Measurements from ENCODE around the gene TUT7.

DNA sequence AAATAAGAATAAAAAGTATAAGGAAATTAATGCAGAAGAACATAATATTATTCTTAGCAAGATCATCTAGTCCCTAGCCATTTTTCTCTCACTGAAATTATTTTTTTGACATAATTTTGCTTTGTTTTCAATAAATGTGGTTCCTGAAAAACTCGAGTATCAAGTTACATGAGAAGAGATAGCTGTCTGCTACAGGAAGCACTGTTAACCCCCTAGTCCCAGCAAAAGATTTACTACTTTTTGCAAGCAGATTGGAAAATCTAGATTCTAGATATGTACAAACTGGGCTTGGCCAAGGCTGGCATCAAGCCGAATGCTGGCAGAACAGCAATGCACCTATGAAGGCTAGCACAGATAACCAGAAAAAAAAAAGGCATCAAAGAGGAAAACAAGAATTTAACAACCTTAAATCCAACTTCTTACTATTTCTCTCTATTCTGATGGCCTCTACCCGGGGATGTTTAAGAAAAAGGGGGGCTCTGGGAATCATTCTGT lies 49.9 kb downstream of the TUT7 start:
- TF ChIP-seq POLR2AphosphoS5 (IDR thresholded peaks at IDR 0.05; ENCODE audit: low read depth, low read length) (no peak), TCF7L2 (IDR thresholded peaks at IDR 0.05; ENCODE audit: low read depth, low read length) (no peak), SIN3A (IDR thresholded peaks at IDR 0.05; ENCODE audit: borderline replicate concordance, insufficient read depth, low read depth, low read length) (no peak)
- TF ChIP-seq, protein P1, sequence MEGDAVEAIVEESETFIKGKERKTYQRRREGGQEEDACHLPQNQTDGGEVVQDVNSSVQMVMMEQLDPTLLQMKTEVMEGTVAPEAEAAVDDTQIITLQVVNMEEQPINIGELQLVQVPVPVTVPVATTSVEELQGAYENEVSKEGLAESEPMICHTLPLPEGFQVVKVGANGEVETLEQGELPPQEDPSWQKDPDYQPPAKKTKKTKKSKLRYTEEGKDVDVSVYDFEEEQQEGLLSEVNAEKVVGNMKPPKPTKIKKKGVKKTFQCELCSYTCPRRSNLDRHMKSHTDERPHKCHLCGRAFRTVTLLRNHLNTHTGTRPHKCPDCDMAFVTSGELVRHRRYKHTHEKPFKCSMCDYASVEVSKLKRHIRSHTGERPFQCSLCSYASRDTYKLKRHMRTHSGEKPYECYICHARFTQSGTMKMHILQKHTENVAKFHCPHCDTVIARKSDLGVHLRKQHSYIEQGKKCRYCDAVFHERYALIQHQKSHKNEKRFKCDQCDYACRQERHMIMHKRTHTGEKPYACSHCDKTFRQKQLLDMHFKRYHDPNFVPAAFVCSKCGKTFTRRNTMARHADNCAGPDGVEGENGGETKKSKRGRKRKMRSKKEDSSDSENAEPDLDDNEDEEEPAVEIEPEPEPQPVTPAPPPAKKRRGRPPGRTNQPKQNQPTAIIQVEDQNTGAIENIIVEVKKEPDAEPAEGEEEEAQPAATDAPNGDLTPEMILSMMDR (IDR thresholded peaks at IDR 0.05) = no peak
- TF ChIP-seq, protein P2, sequence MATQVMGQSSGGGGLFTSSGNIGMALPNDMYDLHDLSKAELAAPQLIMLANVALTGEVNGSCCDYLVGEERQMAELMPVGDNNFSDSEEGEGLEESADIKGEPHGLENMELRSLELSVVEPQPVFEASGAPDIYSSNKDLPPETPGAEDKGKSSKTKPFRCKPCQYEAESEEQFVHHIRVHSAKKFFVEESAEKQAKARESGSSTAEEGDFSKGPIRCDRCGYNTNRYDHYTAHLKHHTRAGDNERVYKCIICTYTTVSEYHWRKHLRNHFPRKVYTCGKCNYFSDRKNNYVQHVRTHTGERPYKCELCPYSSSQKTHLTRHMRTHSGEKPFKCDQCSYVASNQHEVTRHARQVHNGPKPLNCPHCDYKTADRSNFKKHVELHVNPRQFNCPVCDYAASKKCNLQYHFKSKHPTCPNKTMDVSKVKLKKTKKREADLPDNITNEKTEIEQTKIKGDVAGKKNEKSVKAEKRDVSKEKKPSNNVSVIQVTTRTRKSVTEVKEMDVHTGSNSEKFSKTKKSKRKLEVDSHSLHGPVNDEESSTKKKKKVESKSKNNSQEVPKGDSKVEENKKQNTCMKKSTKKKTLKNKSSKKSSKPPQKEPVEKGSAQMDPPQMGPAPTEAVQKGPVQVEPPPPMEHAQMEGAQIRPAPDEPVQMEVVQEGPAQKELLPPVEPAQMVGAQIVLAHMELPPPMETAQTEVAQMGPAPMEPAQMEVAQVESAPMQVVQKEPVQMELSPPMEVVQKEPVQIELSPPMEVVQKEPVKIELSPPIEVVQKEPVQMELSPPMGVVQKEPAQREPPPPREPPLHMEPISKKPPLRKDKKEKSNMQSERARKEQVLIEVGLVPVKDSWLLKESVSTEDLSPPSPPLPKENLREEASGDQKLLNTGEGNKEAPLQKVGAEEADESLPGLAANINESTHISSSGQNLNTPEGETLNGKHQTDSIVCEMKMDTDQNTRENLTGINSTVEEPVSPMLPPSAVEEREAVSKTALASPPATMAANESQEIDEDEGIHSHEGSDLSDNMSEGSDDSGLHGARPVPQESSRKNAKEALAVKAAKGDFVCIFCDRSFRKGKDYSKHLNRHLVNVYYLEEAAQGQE (IDR thresholded peaks at IDR 0.05; ENCODE audit: insufficient read depth in 1 of 2, low read depth in 2 of 2, low read length in 1 of 2) = no peak
